Fibroblast of the conjunctiva (primary cell): ENCODE results near the gene C13orf46.
"Not testable (repeated sequence)": the region's sequence is repeated elsewhere in the genome, so short reads cannot be mapped to it uniquely, and the experiment has no call there.

ENCODE experiments used
- DNase-seq: peaks from one replicate; pipeline ENCODE4 v3.0.0-alpha.2; 2010; ENCODE audit warnings: low read depth

Gene C13orf46

GRCh38 chr13:113923376-113924063 lies 50.4 kb downstream of the C13orf46 start:
- no peak for DNase-seq

- DNase-seq = no peak
These were observed 51.3 kb downstream of the C13orf46 start for GRCh38 chr13:113922412-113923118.

- DNase-seq = no peak
These were observed 52.1 kb downstream of the C13orf46 start for GRCh38 chr13:113921763-113922162.

DNA sequence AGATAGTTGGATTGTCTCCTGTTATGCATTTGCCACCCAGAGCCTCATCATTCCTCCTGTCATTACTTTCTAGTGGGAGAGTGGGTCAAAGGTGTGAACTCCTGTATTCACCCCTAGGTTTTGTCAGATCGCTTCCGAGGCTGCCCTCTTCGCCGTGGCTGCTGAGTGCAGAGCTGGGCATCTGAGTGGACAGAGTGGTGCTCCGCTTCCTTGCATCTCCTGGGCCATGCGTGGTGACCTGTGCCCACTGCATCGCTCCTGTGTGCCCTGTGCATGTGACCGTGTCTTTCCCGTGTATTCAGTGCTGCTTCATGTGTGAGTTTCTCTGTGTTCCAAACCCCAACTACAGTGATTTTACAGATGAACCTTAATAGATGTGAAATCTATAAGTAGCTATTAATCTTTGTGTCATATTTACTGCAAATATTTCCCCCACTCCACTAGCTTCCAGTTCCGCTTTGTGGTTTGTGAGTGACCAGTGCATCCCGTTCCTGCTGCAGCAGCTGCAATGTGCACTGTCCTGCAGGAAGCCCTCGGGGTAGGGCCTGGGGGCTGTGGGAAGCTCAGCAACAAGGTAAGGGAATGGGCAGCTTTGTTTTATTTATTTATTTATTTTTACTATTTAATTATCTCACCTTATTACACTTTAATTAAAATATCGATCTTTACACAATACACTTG lies 53.1 kb downstream of the C13orf46 start:
- no peak for DNase-seq

DNA sequence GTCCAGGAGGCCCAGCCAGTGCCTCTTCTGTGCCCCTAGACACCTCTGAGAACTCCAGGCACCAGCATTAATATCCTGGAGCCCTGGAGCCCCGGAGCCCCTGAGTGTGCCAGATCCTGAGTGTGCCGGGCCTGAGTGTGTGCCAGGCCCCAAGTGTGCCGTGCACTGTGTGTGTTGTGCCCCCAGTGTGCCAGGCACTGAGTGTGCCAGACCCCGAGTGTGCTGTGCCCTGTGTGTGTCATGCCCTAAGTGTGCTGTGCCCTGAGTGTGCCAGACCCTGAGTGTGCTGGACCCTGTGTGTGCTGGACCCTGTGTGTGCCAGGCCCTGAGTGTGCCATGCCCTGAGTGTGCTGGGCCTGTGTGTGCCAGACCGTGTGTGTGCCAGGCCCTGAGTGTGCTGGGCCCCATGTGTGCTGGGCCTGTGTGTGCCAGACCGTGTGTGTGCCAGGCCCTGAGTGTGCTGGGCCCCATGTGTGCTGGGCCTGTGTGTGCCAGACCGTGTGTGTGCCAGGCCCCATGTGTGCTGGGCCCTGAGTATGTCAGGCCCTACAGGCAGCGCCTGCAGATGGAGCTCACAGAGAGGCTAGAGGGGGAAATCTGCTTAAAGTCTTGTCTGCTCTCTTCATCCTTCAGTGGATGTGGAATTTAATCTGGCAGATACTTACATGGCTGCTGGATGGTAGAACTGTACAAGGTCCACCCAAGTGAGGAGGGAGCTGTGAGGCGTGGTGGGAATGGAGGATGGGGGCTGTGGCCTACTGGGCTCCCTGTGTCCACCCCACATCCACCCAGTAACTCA lies 53.9 kb downstream of the C13orf46 start:
- DNase-seq = no peak

GRCh38 chr13:113918981-113919701 lies 54.7 kb downstream of the C13orf46 start:
- no peak for DNase-seq

- DNase-seq = no peak
These were observed 55.3 kb downstream of the C13orf46 start for GRCh38 chr13:113918580-113918979.

DNA sequence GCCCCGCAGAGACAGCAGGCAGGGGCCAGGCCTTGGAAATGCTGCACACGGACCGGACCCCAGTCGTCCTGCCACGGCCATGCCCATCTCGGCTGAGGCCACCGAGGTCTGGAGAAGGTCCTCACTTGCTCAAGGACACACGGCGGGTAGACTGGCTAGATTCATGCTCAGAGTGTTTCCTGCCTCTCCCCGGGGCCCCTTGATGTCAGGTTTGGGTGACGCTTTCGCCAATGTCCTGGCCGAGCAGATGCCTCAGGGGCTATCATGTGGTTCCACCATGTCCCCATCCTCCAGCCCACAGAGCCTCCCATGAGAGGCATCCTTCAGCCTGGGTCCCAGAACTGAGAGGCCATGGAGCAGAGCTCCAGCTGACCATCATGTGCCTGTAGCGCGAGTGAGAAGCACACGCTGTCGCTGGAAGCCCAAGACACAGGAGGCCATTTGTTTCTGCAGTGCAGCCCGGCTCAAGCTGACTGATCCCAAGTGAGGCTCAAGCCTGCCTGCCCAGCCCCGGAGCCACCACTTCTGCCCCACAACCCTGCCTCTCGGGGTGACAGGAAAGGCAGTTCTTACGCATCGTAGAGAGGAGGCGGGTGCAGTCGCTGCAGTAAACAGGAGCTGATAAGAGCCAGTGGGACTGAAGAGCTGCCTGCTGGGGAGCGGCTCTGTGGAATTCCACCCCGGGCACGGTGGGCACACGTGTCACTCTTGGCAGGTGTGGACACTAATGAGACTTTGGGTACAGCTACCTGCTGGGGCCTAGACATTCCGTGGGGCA lies 56.1 kb downstream of the C13orf46 start:
- DNase-seq = no peak

DNA sequence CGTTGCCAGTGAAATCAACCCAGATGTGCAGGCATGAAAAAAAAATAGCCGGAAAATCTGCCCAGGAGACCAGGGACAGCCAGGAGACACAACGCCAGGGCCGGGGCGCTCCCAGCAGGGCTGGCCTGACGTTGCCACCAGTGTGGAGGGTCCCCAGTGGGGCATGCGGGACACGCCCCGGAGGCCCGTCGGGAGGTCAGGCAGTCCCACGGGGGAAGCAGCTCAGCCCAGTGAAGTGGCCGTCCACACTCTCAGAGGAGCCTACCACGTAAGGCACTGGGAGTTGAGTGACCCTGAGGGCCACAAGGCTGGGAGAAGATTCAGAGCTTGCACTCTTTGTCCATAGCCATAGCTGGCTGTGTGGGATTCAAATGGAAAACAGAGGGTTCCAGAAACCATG lies 56.8 kb downstream of the C13orf46 start:
- DNase-seq = no peak

DNA sequence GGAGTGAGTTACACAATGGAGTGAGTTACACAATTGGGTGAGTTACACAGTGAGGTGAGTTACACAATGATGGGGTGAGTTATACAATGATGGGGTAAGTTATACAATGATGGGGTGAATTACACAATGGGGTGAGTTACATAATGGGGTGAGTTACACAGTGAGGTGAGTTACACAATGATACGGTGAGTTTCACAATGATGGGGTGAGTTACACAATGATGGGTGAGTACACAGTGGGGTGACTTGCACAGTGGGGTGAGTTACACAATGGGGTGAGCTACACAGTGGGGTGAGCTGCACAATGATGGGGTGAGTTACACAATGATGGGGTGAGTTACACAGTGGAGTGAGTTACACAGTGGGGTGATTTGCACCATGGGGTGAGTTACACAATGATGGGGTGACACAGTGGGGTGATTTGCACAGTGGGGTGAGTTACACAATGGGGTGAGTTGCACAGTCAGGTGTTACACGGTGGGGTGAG lies 57.5 kb downstream of the C13orf46 start:
- peak; percentile 26 for DNase-seq

- no peak for DNase-seq
These were observed 58.0 kb downstream of the C13orf46 start for GRCh38 chr13:113915786-113916329.

DNA sequence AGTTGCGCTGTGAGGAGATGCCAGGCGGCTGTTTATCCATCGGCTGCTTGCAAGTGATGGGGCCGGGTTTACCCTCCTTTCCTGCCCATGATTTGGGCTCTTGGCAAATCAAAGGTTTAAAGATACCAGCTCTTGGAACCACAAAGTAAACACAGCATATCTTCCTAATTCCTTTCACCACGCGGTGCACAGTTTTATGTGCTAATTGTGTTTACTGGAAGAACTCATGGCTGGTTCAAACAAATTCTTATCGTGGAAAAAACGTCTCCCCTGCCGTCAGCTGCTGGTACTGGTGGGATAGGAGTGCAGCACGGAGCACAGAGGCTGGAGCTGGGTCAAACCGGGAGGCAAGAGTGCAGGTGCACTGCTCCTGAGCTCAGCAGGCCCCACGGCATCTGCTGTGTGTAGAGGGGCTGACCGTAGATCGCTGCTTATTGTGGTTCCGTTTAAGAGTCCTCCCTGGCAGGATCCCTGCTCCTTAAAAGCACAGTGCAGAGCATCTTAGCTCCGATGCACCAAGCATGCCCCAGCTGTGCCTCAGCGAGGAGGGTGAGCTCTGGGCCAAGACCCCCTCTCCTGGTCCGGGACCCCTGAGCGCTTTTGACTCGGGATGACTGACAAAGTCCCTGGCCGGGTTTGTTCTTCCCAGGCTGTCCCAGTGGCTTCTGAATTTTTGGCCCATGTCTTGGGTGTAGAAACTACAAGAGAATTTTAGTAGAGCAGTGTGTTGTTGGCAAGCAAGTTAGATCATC lies 58.7 kb downstream of the C13orf46 start:
- DNase-seq = no peak

DNA sequence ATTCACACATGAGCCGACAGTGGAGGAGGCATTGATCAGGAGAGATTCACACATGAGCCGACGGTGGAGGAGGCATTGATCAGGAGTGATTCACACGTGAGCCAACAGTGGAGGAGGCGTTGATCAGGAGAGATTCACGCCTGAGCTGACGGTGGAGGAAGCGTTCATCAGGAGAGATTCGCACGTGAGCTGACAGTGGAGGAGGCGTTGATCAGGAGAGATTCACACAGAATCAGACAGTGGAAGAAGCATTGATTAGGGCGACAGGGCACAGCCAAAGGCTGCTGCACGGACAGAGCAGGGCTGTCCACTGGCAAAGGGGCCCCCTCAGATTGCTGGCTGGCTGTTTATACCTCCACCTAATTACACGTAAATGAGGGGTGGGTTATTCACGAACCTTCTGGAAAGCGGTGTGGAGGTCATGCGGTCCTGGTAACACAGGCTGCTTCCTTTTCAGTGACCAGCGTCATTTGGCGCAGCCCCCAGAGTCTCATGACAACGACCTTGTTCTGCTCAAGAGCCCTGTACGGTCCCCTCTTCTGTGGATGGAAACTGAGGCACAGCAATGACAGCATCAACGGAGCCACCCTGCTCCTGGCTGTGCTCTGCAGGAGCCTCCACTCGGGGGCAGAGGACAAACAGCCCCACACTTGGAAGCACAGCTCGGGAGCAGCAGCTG lies 59.4 kb downstream of the C13orf46 start:
- no peak for DNase-seq

DNA sequence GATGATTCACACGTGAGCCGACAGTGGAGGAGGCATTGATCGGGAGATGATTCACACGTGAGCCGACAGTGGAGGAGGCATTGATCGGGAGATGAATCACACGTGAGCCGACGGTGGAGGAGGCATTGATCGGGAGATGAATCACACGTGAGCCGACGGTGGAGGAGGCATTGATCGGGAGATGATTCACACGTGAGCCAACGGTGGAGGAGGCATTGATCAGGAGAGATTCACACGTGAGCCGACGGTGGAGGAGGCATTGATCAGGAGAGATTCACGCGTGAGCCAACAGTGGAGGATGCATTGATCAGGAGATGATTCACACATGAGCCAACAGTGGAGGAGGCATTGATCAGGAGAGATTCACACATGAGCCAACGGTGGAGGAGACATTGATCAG lies 60.0 kb downstream of the C13orf46 start:
- DNase-seq = not testable (repeated sequence)

GRCh38 chr13:113913408-113913807 lies 60.5 kb downstream of the C13orf46 start:
- DNase-seq = not testable (repeated sequence)

DNA sequence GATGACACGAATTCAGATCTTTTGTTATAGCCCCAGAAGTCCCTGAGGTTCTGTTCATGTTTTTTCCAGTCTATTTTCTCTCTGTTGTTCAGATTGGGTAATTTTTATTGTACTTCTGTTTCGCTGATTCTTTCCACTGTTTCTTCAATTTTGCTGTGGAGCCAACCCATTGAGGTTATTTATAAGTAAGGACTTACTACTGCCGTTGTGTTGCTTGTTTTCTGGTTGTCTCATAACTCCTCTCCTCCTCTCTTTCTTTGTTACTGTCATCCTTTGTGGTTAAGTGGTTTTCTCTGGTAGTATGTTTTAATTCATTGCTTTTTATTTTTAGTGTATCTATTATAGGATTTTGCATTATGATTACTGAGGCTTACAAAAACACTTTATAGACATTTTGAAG lies 61.3 kb downstream of the C13orf46 start:
- DNase-seq = no peak

DNA sequence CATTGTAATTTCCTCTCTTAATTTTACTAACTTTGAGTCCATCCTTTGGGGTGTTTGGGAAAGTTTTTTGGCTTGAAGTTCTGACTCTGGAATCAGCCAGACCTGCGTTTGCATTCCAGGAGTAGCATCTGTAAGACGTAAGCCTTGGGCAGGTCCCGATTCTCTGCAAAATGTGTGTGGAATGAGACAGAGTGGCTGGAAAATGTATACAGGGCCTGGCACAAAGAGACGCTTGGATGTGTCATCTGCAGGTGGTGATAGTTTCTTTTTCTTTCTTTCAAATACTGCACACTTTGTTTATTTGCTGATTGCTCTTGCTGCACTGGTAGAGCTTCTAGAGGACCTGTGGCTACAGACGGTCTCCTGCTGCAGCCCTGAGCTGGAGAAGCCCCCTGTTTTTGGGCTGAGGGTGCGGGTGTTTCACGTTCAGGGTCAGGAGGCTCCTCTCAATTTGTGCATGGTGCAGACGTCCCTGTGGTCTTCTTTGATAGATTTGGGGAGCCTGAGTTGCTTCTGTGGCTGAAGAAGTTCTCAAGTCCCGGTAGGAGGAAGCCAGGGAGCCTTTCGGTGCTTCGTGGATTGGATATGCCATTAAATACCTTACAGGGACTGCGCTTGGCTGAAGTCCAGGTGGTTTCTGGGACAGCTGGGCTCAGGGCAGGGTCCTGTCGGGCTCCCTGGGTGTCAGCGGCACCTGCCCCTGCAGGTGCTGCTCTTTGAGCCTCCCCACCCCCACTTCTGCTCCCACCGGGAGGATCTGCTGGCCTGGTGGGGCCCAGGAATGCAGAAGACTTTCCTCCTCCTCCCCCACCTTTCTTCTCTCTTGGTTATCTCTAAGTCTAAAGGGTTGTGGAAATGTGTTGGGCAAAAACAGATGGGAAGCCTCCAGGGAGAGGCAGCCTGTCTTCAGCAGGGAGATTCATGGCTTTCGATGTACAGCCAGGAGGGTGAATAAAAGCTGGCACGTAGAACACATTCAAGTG lies 66.0 kb downstream of the C13orf46 start:
- DNase-seq = no peak

- no peak for DNase-seq
These were observed 67.3 kb downstream of the C13orf46 start for GRCh38 chr13:113906571-113906970.
